ENCODE measurements around the gene CKAP5. TPM values are rescaled to one million over a fixed set of nuclear protein-coding genes. Genes with fewer than 3 reads are reported as not detected.

Gene CKAP5
- total and polyA plus RNA-seq, 4 experiments from 2014 or later = 3.6 to 51.4 (median 35.8) TPM

DNA sequence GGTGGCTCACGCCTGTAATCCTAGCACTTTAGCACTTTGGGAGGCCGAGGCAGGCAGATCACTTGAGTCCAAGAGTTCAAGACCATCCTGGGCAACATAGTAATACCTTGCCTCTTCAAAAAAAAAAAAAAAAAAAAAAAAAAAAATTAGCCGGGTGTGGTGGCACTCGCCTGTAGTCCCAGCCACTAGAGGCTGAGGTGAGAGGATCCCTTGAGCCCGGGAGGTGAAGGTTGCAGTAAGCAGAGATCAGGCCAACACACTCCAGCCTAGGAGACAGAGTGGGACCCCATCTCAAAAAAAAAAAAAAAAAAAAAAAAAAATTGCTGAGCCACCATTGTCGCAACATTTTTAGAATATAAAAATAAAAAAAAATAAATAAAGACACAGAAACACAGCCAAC lies 7.6 kb downstream of the CKAP5 start:
- intact Hi-C loops (cut with micrococcal nuclease) = no loop called here
- no peak for DNase-seq
- H3K4me3 Mint-ChIP-seq = no peak overlapping the region
- CTCF ChIA-PET (ENCODE audit: partially characterized antibody) = no interaction called here
- Histone ChIP-seq H3K4me3 (ENCODE audit: low read length in 2 of 2) (no peak overlapping the region), H3K36me3 (ENCODE audit: insufficient read depth, low read length) (no peaks in the 10 kb centered on the region), H3K4me1 (ENCODE audit: insufficient read depth, low read length) (peaks cover 22% of the 10 kb centered on the region), H3K27ac (ENCODE audit: low read depth, low read length) (no peak overlapping the region), H3K27me3 (ENCODE audit: insufficient read depth, low read length) (no peaks in the 10 kb centered on the region), H3K9me3 (ENCODE audit: control insufficient read depth in 1 of 2, low read length in 2 of 2) (no peaks in the 10 kb centered on the region)
- H3K27me3 Mint-ChIP-seq = no peaks in the 10 kb centered on the region
- H3K4me1 Mint-ChIP-seq = peaks cover 18 to 42% (median 25%) of the 10 kb centered on the region in 4 donors
- no peak overlapping the region for H3K27ac Mint-ChIP-seq
- no peaks in the 10 kb centered on the region for H3K9me3 Mint-ChIP-seq
- peaks cover 3 to 6% of the 10 kb centered on the region in 2 donors for H3K36me3 Mint-ChIP-seq
- POLR2A ChIA-PET (ENCODE audit: partially characterized antibody) = no interaction called here

DNA sequence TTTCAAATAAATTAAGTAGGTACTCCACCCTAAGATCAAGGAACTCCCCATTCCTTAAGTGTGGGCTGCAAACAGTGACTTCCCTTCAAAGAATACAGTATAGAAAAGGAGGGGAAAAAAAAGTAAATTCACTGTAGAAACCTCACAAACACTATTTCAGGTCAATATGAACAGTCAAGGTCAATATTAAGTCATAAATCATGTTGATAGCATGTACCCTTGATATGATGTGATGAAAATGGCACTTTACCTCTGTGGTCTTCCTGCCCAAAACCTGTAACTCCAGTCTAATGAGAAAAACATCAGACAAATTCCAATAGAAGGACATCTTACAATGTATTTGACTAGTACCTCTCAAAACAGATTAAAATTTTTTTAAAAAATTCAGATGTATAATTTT lies 8.2 kb downstream of the CKAP5 start:
- no peak overlapping the region for H3K27ac ChIP-seq (ENCODE audit: low read depth, low read length)
- H3K9me3 Mint-ChIP-seq = no peaks in the 10 kb centered on the region
- peaks cover 20% of the 10 kb centered on the region for H3K4me1 ChIP-seq (ENCODE audit: insufficient read depth, low read length)
- H3K27me3 Mint-ChIP-seq = no peaks in the 10 kb centered on the region
- H3K4me3 Mint-ChIP-seq = no peak overlapping the region
- H3K27ac Mint-ChIP-seq = no peak overlapping the region
- H3K27me3 ChIP-seq (ENCODE audit: insufficient read depth, low read length) = no peaks in the 10 kb centered on the region
- peaks cover 19 to 39% (median 26%) of the 10 kb centered on the region in 4 donors for H3K4me1 Mint-ChIP-seq
- H3K36me3 ChIP-seq (ENCODE audit: insufficient read depth, low read length) = no peaks in the 10 kb centered on the region
- H3K9me3 ChIP-seq (ENCODE audit: control insufficient read depth in 1 of 2, low read length in 2 of 2) = no peaks in the 10 kb centered on the region
- no peak for DNase-seq
- intact Hi-C loops (cut with micrococcal nuclease) = no loop called here
- ChIA-PET POLR2A (ENCODE audit: partially characterized antibody) (no interaction called here), CTCF (ENCODE audit: partially characterized antibody) (no interaction called here)
- H3K36me3 Mint-ChIP-seq = peaks cover 3 to 6% of the 10 kb centered on the region in 2 donors
- H3K4me3 ChIP-seq (ENCODE audit: low read length in 2 of 2) = no peak overlapping the region

DNA sequence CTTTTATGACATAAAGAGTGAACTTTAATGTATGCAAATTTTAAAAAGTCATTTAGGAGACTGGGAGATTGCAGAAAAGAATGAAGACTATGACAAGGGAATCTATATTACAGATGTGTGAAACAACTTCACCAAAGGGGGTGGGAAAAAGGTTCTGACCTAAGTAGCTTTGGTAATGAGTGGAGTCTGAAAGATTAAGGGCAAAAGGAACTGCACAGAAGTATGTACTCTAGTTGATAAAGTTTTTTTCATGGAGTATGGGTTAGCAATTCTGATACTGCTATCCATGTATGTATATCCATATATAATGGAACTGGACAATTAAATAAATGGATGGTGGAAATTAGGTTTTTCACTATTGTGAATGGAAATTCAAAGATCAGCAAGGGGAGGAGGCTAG lies 9.2 kb downstream of the CKAP5 start:
- Histone ChIP-seq H3K27ac (ENCODE audit: low read depth, low read length) (no peak overlapping the region), H3K27me3 (ENCODE audit: insufficient read depth, low read length) (no peaks in the 10 kb centered on the region), H3K9me3 (ENCODE audit: control insufficient read depth in 1 of 2, low read length in 2 of 2) (no peaks in the 10 kb centered on the region), H3K36me3 (ENCODE audit: insufficient read depth, low read length) (no peaks in the 10 kb centered on the region), H3K4me1 (ENCODE audit: insufficient read depth, low read length) (peaks cover 26% of the 10 kb centered on the region), H3K4me3 (ENCODE audit: low read length in 2 of 2) (no peak overlapping the region)
- ChIA-PET CTCF (ENCODE audit: partially characterized antibody) (no interaction called here), POLR2A (ENCODE audit: partially characterized antibody) (no interaction called here)
- H3K27me3 Mint-ChIP-seq = no peaks in the 10 kb centered on the region
- H3K4me1 Mint-ChIP-seq = peaks cover 14 to 39% (median 20%) of the 10 kb centered on the region in 4 donors
- H3K9me3 Mint-ChIP-seq = no peaks in the 10 kb centered on the region
- no peak overlapping the region for H3K27ac Mint-ChIP-seq
- intact Hi-C loops (cut with micrococcal nuclease) = no loop called here
- DNase-seq = no peak
- H3K36me3 Mint-ChIP-seq = peaks cover 3 to 4% of the 10 kb centered on the region in 2 donors
- no peak overlapping the region for H3K4me3 Mint-ChIP-seq

DNA sequence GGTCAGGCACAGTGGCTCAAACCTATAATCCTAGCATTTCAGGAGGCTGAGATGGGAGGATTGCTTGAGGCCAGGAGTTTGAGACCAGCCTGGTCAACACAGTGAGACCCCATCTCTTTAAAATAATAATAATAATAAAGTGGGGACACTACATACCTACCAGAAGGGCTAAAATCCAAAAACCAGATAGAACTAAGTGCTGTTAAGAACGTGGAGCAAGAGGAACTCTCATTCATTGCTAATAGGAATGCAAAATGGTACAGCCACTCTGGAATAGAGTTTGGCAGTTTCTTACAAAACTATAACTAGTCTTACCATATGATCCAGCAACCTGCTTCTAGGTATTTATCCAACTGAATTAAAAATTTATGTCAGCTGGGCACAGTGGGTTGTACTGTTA lies 9.6 kb downstream of the CKAP5 start:
- CTCF ChIA-PET (ENCODE audit: partially characterized antibody) = no interaction called here
- intact Hi-C loops (cut with micrococcal nuclease) = no loop called here
- peaks cover 14 to 39% (median 20%) of the 10 kb centered on the region in 4 donors for H3K4me1 Mint-ChIP-seq
- Histone ChIP-seq H3K9me3 (ENCODE audit: control insufficient read depth in 1 of 2, low read length in 2 of 2) (no peaks in the 10 kb centered on the region), H3K36me3 (ENCODE audit: insufficient read depth, low read length) (no peaks in the 10 kb centered on the region), H3K4me1 (ENCODE audit: insufficient read depth, low read length) (peaks cover 26% of the 10 kb centered on the region), H3K27ac (ENCODE audit: low read depth, low read length) (no peak overlapping the region), H3K27me3 (ENCODE audit: insufficient read depth, low read length) (no peaks in the 10 kb centered on the region), H3K4me3 (ENCODE audit: low read length in 2 of 2) (no peak overlapping the region)
- H3K27me3 Mint-ChIP-seq = no peaks in the 10 kb centered on the region
- no peaks in the 10 kb centered on the region for H3K9me3 Mint-ChIP-seq
- POLR2A ChIA-PET (ENCODE audit: partially characterized antibody) = no interaction called here
- DNase-seq = no peak
- no peak overlapping the region for H3K4me3 Mint-ChIP-seq
- peaks cover 3 to 4% of the 10 kb centered on the region in 2 donors for H3K36me3 Mint-ChIP-seq
- H3K27ac Mint-ChIP-seq = no peak overlapping the region

DNA sequence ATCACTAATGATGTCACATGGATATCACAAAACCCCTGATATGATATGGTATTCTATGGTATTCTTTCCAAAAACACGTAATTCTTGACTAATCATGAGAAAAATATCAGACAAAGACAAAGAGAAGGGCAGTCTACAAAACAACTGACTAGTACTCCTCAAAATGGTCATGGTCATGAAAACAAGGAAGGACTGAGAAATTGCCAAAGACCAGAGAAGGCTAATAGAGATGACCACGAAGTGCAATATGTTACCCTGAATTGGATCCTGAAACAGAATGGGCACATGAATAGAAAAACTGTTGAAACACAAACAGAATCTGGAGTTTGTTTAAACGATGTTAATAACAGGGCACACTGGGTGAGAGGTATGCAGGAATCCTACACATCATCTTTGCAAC lies 10.2 kb downstream of the CKAP5 start:
- Mint-ChIP-seq H3K27ac (no peak overlapping the region), H3K27me3 (no peaks in the 10 kb centered on the region), H3K4me1 (peaks cover 13 to 39% (median 20%) of the 10 kb centered on the region in 4 donors), H3K4me3 (no peak overlapping the region), H3K36me3 (peaks cover 3 to 4% of the 10 kb centered on the region in 2 donors), H3K9me3 (no peaks in the 10 kb centered on the region)
- intact Hi-C loops (cut with micrococcal nuclease) = no loop called here
- Histone ChIP-seq H3K36me3 (ENCODE audit: insufficient read depth, low read length) (no peaks in the 10 kb centered on the region), H3K27me3 (ENCODE audit: insufficient read depth, low read length) (no peaks in the 10 kb centered on the region), H3K4me3 (ENCODE audit: low read length in 2 of 2) (no peak overlapping the region), H3K9me3 (ENCODE audit: control insufficient read depth in 1 of 2, low read length in 2 of 2) (no peaks in the 10 kb centered on the region), H3K27ac (ENCODE audit: low read depth, low read length) (no peak overlapping the region), H3K4me1 (ENCODE audit: insufficient read depth, low read length) (peaks cover 26% of the 10 kb centered on the region)
- ChIA-PET POLR2A (ENCODE audit: partially characterized antibody) (no interaction called here), CTCF (ENCODE audit: partially characterized antibody) (no interaction called here)
- DNase-seq = no peak

DNA sequence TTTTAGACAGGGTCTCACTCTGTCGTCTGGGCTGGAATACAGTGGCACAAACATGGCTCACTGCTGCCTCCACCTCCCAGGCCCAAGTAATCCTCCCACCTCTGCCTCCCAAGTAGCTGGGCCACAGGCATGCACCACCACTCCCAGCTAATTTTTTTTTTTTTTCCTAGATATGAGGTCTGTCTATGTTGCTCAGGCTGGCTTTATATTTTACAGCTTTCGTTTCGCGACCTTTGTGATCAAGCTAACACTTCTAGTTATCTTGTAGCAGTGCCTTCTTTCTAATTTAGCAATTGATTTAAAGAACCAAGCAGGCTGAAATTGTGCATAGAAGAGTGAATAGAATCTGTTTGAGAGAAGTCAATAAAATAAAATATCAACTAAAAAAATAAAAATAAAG lies 11.3 kb downstream of the CKAP5 start:
- Mint-ChIP-seq H3K4me3 (no peak overlapping the region), H3K27me3 (no peaks in the 10 kb centered on the region), H3K4me1 (peaks cover 13 to 39% (median 24%) of the 10 kb centered on the region in 4 donors), H3K27ac (no peak overlapping the region), H3K36me3 (peaks cover 2 to 3% of the 10 kb centered on the region in 2 donors), H3K9me3 (no peaks in the 10 kb centered on the region)
- DNase-seq = no peak
- H3K9me3 ChIP-seq (ENCODE audit: control insufficient read depth in 1 of 2, low read length in 2 of 2) = no peaks in the 10 kb centered on the region
- H3K27ac ChIP-seq (ENCODE audit: low read depth, low read length) = no peak overlapping the region
- ChIA-PET CTCF (ENCODE audit: partially characterized antibody) (interaction anchor here (0.6 to 0.9 kb wide), 2 partner anchors 8 to 13 kb away, joined by 3 read pairs; no protein-coding TSS in a partner anchor), POLR2A (ENCODE audit: partially characterized antibody) (no interaction called here)
- no peaks in the 10 kb centered on the region for H3K27me3 ChIP-seq (ENCODE audit: insufficient read depth, low read length)
- H3K4me1 ChIP-seq (ENCODE audit: insufficient read depth, low read length) = peaks cover 24% of the 10 kb centered on the region
- intact Hi-C loops (cut with micrococcal nuclease) = no loop called here
- no peaks in the 10 kb centered on the region for H3K36me3 ChIP-seq (ENCODE audit: insufficient read depth, low read length)
- no peak overlapping the region for H3K4me3 ChIP-seq (ENCODE audit: low read length in 2 of 2)

DNA sequence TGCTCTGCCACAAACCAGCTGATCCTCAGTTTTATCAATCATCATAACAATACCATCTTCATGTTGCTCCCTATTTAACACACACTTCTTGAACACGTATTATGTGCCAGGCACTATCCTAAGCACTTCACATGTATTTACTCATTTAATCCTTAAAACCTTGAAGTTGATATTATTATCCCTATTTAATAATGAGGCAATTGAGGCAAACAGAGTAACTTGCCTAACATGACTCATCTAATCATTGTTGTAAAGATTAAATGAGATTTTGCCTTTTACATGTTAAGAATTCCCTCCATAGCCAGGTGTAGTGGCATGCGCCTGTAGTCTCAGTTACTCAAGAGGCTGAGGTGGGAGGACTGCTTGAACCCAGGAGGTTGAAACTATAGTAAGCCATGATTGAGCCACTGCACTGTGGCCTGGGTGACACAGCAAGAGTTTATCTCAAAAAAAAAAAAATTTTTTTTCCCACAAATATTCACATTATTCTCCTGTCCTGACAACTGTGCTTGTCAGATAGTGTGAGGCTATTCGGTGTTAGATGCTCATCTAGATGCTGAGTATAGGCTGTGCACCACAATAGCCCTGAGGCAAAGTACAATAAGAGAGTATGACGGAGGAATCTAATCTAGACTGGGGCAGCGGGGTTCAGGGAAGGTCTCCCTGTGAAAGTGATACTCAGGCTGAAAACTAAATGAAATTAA lies 13.4 kb downstream of the CKAP5 start:
- H3K9me3 ChIP-seq (ENCODE audit: control insufficient read depth in 1 of 2, low read length in 2 of 2) = no peaks in the 10 kb centered on the region
- Mint-ChIP-seq H3K27me3 (no peaks in the 10 kb centered on the region), H3K36me3 (peaks cover 0 to 3% of the 10 kb centered on the region in 2 donors), H3K4me3 (no peak overlapping the region), H3K9me3 (no peaks in the 10 kb centered on the region), H3K27ac (peak overlapping the region in 3 of 7 donors; percentile 8 to 50 (median 13)), H3K4me1 (peaks cover 15 to 31% (median 23%) of the 10 kb centered on the region in 4 donors)
- H3K4me3 ChIP-seq (ENCODE audit: low read length in 2 of 2) = no peak overlapping the region
- no peak for DNase-seq
- intact Hi-C loops (cut with micrococcal nuclease) = no loop called here
- peaks cover 9% of the 10 kb centered on the region for H3K4me1 ChIP-seq (ENCODE audit: insufficient read depth, low read length)
- no peaks in the 10 kb centered on the region for H3K27me3 ChIP-seq (ENCODE audit: insufficient read depth, low read length)
- ChIA-PET POLR2A (ENCODE audit: partially characterized antibody) (no interaction called here), CTCF (ENCODE audit: partially characterized antibody) (no interaction called here)
- H3K36me3 ChIP-seq (ENCODE audit: insufficient read depth, low read length) = no peaks in the 10 kb centered on the region
- H3K27ac ChIP-seq (ENCODE audit: low read depth, low read length) = no peak overlapping the region
